ENCODE measurements around the gene MRPL50. TPM values are rescaled to one million over a fixed set of nuclear protein-coding genes. Genes with fewer than 3 reads are reported as not detected.

MRPL50 gene
- total RNA-seq, 1 donor from 2014 or later: 10.2 TPM

DNA sequence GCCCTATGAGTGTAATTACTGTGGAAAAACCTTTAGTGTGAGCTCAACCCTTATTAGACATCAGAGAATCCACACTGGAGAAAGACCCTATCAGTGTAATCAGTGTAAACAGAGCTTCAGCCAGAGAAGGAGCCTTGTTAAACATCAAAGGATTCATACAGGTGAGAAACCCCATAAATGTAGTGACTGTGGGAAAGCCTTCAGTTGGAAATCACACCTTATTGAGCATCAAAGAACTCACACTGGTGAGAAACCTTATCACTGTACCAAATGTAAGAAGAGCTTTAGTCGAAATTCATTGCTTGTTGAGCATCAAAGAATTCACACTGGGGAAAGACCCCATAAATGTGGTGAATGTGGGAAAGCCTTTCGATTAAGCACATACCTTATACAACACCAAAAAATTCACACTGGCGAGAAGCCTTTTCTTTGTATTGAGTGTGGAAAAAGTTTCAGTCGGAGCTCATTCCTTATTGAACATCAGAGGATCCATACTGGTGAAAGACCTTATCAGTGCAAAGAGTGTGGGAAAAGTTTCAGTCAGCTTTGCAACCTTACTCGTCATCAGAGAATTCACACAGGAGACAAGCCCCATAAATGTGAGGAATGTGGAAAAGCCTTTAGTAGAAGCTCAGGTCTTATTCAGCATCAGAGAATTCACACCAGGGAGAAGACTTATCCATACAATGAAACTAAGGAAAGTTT is 10.1 kb upstream of the MRPL50 start:
- H3K4me3 ChIP-seq (ENCODE audit: low read depth, low read length): no peak overlapping the region
- DNase-seq (ENCODE audit: low read depth): no peak
- TF ChIP-seq, protein P1, sequence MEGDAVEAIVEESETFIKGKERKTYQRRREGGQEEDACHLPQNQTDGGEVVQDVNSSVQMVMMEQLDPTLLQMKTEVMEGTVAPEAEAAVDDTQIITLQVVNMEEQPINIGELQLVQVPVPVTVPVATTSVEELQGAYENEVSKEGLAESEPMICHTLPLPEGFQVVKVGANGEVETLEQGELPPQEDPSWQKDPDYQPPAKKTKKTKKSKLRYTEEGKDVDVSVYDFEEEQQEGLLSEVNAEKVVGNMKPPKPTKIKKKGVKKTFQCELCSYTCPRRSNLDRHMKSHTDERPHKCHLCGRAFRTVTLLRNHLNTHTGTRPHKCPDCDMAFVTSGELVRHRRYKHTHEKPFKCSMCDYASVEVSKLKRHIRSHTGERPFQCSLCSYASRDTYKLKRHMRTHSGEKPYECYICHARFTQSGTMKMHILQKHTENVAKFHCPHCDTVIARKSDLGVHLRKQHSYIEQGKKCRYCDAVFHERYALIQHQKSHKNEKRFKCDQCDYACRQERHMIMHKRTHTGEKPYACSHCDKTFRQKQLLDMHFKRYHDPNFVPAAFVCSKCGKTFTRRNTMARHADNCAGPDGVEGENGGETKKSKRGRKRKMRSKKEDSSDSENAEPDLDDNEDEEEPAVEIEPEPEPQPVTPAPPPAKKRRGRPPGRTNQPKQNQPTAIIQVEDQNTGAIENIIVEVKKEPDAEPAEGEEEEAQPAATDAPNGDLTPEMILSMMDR (conservative IDR thresholded peaks at IDR 0.05; ENCODE audit: low read depth, low read length): no peak

DNA sequence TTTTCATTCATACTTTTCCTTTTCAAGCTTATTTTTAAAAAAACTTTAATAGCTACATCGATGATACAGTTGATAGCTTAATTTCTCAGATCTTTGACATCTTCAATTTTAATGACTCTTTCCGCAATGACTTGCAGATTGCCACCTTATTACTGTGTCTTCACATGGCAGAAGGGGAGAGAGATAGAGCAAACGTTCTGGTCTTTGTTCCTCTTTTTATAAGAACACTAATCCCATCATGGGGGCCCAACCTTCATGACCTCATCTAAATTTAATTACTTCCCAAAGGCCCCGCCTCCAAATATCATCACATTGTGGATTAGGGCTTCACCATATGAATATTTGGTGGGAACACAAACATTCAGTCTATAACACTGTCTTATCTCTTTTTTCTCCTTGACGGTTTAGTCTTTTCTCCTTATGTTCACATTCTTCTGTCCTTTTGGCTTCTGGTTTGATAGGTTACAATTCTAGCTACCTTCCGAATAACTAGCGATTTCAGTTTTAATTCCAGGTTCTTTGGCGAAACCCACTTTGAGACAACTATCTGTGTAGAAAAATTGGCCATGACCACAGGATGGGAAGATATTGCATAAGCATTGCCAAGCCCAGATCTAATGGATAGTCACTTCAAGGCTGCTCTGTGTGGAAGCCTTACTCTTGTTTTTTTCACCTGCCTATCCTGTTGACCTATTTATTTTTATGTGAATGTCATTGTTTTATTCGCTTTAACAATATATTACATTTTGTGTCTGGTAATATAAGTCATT is 5.3 kb upstream of the MRPL50 start:
- H3K4me3 ChIP-seq (ENCODE audit: low read depth, low read length): no peak overlapping the region
- no peak for DNase-seq (ENCODE audit: low read depth)
- TF ChIP-seq, protein P1 (conservative IDR thresholded peaks at IDR 0.05; ENCODE audit: low read depth, low read length): no peak

DNA sequence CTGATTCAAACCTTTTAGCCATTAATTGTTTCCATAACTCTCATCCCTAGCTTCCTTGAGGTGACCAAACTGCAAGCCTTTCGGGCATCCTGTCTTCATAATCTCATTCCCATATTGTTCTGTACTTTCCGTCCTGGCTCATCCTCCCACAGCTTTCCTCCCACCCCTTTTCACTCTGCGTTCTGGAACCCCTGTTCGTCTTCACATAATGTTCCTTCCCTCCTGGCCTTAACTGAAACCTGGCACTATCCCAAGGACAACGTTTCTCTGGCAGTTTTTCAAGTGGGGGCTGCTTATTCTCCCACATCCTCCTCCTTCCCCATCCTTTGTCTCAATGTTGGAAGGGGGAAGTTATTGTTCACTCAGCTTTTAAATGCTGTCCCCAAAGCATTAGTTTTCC is 1.7 kb upstream of the MRPL50 start:
- no peak for DNase-seq (ENCODE audit: low read depth)
- TF ChIP-seq, protein P1 (conservative IDR thresholded peaks at IDR 0.05; ENCODE audit: low read depth, low read length): no peak
- peak overlapping the region; percentile 63 for H3K4me3 ChIP-seq (ENCODE audit: low read depth, low read length)

DNA sequence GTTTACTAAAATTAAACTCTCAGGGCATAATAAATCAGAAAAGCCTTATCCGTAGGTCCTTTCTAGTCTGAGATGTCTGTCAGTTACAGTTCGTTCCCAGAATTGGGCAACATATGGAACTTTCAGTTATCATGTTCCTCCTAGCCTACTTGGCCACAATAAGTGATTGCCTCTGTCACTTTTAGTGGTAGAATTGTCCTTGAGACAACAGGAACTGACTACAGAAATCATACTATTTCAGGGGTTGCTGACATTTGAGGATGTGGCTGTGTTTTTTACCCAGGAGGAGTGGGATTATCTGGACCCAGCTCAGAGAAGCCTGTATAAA is 1.2 kb upstream of the MRPL50 start:
- TF ChIP-seq, protein P1 (conservative IDR thresholded peaks at IDR 0.05; ENCODE audit: low read depth, low read length): no peak
- DNase-seq (ENCODE audit: low read depth): no peak
- H3K4me3 ChIP-seq (ENCODE audit: low read depth, low read length): peak overlapping the region; percentile 63

DNA sequence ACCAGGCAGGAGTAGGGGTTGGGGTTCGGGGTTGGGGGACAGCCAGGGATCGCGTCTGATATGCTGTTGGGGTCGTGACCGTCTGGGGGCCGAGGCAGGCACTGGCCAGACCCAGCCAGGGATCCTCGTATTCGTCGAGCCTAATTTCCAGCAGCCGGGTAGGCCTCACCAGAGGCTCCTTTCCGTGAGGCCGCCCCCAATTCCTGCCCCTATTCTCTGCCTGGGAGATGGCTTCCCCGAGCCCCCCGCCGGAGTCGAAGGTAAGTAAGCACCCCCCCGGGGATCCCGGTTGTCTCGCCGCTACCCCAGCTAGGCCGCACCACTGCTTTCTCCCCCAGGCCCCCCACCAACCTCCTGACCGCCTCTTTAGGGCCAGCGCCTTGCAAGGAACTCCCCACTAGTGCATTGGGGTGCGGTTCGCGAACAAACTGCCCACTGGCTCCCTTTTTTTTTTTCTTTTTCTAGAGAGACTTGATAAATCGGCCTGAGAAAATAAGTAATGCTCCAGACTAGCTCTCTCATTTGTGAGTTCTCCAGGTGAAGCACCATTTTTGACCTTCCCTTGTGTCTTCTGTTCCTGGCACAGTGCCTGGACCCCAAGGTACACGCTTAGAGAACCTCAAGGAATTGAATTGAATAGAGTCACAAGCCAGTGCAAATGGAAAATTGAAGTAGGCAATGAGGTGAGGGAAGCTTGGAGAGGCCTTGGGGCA is 668 bp upstream of the MRPL50 start:
- DNase-seq (ENCODE audit: low read depth): no peak
- H3K4me3 ChIP-seq (ENCODE audit: low read depth, low read length): peak overlapping the region; percentile 63
- TF ChIP-seq, protein P1 (conservative IDR thresholded peaks at IDR 0.05; ENCODE audit: low read depth, low read length): no peak

DNA sequence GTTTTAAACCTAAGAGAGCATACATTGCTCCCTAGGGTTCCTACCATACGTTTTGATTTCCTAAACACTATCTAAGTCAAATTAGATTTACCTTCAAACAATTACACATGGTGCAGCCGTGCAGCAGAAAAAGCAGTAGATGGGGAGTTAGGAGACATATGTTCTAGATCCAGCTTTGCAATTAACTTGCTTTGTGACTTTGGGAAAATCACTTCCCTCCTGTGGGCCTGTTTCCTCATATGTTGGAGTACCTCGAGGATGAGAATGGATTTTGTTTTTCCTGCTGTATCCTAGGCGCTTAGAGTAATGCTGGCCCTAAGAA is 711 bp downstream of the MRPL50 start:
- DNase-seq (ENCODE audit: low read depth): no peak
- TF ChIP-seq, protein P1 (conservative IDR thresholded peaks at IDR 0.05; ENCODE audit: low read depth, low read length): no peak
- H3K4me3 ChIP-seq (ENCODE audit: low read depth, low read length): peak overlapping the region; percentile 63
